LNCaP clone FGC (cell line): ENCODE measurements around the gene HBA1.
A peak's percentile ranks its signal among the peaks of the same experiment; 100 is the strongest.

Experiments
- DNase-seq: peaks from one replicate; pipeline ENCODE4 v3.0.0-alpha.2; 2011; ENCODE audit warnings: low read depth
- H3K4me3 ChIP-seq: 2 replicates; pipeline ENCODE4 v1.5.1; 2011; ENCODE audit warnings: mild to moderate bottlenecking, low read depth, low read length, control low read depth
- TF ChIP-seq, protein P1 (sequence below): IDR thresholded peaks from 2 replicates; pipeline ENCODE4 v1.5.1; 2012; ENCODE audit warnings: mild to moderate bottlenecking; ENCODE audit not compliant: control insufficient read depth, insufficient read depth; ENCODE audit errors: extremely low read depth

HBA1 gene

DNA sequence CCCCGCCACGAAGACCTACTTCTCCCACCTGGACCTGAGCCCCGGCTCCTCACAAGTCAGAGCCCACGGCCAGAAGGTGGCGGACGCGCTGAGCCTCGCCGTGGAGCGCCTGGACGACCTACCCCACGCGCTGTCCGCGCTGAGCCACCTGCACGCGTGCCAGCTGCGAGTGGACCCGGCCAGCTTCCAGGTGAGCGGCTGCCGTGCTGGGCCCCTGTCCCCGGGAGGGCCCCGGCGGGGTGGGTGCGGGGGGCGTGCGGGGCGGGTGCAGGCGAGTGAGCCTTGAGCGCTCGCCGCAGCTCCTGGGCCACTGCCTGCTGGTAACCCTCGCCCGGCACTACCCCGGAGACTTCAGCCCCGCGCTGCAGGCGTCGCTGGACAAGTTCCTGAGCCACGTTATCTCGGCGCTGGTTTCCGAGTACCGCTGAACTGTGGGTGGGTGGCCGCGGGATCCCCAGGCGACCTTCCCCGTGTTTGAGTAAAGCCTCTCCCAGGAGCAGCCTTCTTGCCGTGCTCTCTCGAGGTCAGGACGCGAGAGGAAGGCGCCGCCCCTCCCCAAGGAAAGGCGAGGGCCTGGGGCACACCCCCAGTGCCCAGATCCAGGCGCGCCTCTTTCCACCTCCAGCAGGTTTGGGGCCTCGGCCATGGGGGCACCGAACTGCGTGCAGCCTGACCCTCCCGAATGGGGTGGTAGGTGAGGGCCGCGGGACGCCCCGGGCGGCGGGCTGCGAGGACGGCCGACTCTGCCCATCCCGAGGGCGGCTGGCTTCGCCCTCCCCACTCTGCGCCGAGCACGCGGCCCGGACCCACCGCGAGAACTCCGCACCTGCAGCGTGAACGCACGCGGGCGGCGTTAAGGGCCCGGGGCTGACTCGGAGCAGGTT lies 4.4 kb downstream of the HBA1 start:
- peak overlapping the region; percentile 49 for H3K4me3 ChIP-seq
- DNase-seq = peak; percentile 43

DNA sequence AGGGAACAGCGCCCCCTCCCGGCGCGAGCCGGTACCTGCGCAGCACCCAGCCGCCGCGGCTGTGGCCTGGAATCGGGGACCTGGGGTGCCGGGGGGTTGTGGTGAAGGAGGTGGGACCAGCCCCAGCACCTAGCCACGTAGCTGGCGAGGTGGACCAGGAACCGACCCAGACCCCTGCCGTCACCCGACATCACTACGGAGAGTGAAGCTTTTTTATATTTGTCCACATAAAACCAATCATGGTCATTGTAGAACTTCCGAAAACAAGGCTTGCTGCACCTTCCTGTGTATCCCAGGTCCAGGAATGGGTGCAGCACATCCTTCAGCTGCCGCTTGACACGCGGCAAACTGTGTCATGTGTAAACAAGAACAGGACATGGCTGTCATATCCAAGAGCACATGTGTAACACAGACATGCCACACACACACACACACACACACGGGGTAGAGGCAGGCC lies 5.1 kb downstream of the HBA1 start:
- TF ChIP-seq, protein P1, sequence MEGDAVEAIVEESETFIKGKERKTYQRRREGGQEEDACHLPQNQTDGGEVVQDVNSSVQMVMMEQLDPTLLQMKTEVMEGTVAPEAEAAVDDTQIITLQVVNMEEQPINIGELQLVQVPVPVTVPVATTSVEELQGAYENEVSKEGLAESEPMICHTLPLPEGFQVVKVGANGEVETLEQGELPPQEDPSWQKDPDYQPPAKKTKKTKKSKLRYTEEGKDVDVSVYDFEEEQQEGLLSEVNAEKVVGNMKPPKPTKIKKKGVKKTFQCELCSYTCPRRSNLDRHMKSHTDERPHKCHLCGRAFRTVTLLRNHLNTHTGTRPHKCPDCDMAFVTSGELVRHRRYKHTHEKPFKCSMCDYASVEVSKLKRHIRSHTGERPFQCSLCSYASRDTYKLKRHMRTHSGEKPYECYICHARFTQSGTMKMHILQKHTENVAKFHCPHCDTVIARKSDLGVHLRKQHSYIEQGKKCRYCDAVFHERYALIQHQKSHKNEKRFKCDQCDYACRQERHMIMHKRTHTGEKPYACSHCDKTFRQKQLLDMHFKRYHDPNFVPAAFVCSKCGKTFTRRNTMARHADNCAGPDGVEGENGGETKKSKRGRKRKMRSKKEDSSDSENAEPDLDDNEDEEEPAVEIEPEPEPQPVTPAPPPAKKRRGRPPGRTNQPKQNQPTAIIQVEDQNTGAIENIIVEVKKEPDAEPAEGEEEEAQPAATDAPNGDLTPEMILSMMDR = peak; percentile 90
- DNase-seq = no peak
- H3K4me3 ChIP-seq = no peak overlapping the region

More for the DNA sequence above, 4.4 kb downstream of the HBA1 start:
- TF ChIP-seq, protein P1 = peak; percentile 45

DNA sequence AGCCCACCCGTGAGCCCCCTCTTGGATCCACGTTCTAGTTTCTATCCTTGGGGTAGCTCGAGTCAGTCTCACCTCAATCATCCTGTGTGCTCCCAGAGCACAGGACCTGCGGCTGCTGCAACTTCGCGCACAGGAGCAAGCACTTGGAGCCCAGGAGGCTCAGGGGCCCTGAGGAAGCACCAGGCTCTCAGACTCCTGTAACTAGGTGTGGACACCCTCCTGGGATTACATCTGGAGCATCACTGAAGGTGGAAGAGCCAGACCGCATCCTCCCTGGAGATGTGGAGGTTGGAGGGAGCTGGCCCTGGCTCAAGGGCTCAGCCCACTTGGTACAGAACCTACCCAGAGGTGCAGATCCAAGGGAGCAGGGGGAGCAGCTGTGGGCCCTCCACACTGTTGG lies 6.5 kb downstream of the HBA1 start:
- no peak overlapping the region for H3K4me3 ChIP-seq
- no peak for DNase-seq
- TF ChIP-seq, protein P1 = no peak

DNA sequence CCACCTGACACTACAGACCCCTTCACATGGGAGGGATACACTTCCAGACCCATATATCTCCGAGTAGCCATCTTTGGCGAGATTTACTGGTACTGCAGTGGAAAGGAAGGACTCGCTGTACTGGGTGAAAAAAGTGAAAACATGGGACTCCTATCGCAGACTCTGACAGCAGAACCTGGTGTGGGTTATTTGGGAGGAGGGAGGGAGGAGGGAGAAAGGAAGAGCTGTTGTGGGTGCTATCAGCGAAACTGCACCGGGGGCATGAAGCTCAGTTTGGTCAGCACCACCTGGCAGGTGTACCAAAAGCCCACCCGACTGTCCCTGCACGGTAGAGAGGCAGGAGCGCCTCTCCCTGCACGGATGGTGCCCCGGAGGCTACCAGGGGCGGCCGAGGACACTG lies 8.7 kb downstream of the HBA1 start:
- no peak for DNase-seq
- TF ChIP-seq, protein P1 = no peak
- H3K4me3 ChIP-seq = no peak overlapping the region

DNA sequence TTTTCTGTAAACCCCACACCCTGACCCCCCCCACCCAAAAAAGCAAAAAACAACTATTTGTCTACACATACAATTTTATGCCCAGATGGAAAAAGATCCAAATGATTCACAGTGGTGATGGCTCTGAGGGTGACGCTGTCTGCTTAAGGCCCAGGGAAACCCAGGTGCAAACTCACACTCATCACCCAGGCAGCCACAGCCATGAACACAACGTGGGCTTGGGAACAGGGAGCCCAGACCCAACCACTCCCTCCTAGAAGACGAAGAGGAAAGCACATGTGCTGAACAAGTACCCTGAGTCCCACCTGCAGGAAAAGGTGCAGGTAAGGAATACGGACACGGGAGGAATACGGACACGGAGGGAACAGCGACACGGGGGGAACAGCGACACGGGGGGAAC lies 9.2 kb downstream of the HBA1 start:
- no peak overlapping the region for H3K4me3 ChIP-seq
- TF ChIP-seq, protein P1 = no peak
- DNase-seq = no peak

DNA sequence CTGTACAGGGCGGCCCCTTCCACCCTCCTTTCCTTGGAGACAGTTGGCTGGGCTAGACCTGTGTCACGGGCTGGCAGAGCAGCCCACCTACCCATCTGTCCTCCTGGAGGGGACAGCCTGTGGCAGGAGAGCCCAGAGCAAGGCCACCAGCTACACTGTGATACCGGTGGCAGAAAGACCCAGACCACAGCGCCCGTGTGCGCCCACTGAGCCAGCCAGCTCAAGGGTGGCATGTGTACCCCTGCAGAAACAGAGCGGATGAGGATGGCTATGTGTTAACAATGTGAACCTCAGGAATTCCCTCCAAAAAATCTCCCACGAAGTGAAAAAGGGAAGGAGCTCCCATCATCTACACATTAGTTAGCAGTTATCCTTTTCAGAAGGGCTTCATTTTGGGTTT lies 10.8 kb downstream of the HBA1 start:
- H3K4me3 ChIP-seq = no peak overlapping the region

More for the DNA sequence above, 10.8 kb downstream of the HBA1 start:
- DNase-seq = no peak
- TF ChIP-seq, protein P1 = no peak
